Testis (tissue), 3 donors: ENCODE measurements around the gene PDE10A. TPM values are rescaled to one million over a fixed set of nuclear protein-coding genes. Genes with fewer than 3 reads are reported as not detected.

ENCODE experiments used
- DNase-seq: peaks from one replicate; pipeline ENCODE4 v3.0.0-alpha.2; 2019
- H3K27ac ChIP-seq, 2 donors: fragments of 200-600 bp; sonication (generic); one replicate each; pipeline ENCODE4 v1.5.1; 2019
- H3K27me3 ChIP-seq: fragments of 200-600 bp; sonication (generic); one replicate; pipeline ENCODE4 v1.5.1; 2019
- H3K36me3 ChIP-seq: fragments of 200-600 bp; sonication (generic); one replicate; pipeline ENCODE4 v1.5.1; 2017; ENCODE audit warnings: low read depth; ENCODE audit errors: missing control alignments
- H3K4me1 ChIP-seq: fragments of 200-600 bp; sonication (generic); one replicate; pipeline ENCODE4 v1.5.1; 2019
- H3K4me3 ChIP-seq, 2 donors: fragments of 200-600 bp; sonication (generic); one replicate each; pipeline ENCODE4 v1.5.1; 2017 to 2019
- H3K9me3 ChIP-seq: fragments of 200-600 bp; sonication (generic); one replicate; pipeline ENCODE4 v1.5.1; 2017
- POLR2A ChIP-seq: fragments of 450-650 bp; IDR thresholded peaks from one replicate; pipeline ENCODE4 v1.6.1; 2017; ENCODE audit warnings: antibody characterized with exemption, mild to moderate bottlenecking, moderate library complexity
- WGBS, 2 donors: methylation state at CpG; one replicate each; pipeline ENCODE4 v1.1.5; 2018; 5-methylcytosine and 5-hydroxymethylcytosine counted together
- intact Hi-C: fragments of 100-400 bp; cut with DNase I; formaldehyde crosslinking; loops from one replicate; pipeline ENCODE4 v1.15.1; 2023; ENCODE audit warnings: low total_unique reads
- polyA plus RNA-seq: library from polyadenylated mRNA; stranded (reverse); fragments of 350-450 nt; fragmentation: Illumina TruSeq; extraction: RNeasy Lipid Tissue Mini Kit (QIAGEN cat#74804); gene quantifications from one replicate; pipeline ENCODE4 v1.2.3, GENCODE V29; 2014; ENCODE audit warnings: low read depth, low replicate concordance; ENCODE audit not compliant: insufficient read depth
- total RNA-seq, 2 donors: library from RNA; depleted of rRNA; stranded (reverse); fragments of >200 nt; gene quantifications; one replicate each; pipeline ENCODE4 v1.2.3, GENCODE V29; 2016
- TF ChIP-seq, protein P1 (sequence below), 3 experiments: fragments of 450-650 bp in 2 of 3; fragments of 200-600 bp in 1 of 3; sonication (generic) in 1 of 3; IDR thresholded peaks; one replicate each; pipeline ENCODE4 v1.5.1; 2016 to 2019; ENCODE audit warnings: antibody characterized with exemption in 3 of 3, mild to moderate bottlenecking in 2 of 3, moderate library complexity in 1 of 3

The PDE10A gene
- total and polyA plus RNA-seq, 3 donors from 2014 or later = 15.5 to 22.0 (median 18.0) TPM

DNA sequence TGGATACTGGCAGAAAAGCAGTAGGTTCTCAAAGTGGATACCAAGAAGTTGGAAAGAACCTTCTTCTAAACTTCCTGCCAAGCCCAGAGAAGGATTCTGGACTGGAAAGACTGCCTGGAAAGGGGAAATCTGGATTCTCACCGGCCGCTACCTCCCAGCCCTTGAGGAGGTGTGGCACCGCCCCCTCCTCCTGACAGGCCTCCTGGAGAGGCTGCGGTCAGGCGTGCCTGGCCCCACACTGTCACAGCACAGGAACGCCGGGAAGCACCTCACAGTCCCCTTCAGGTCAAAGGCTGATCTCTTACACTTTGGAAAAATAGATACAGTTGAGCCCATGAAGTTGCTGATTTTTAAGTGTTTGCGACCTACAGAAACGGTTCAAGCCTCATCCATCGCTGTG lies 16.3 kb upstream of the PDE10A start:
- WGBS, 2 donors = 79 to 85% methylated on average over 10 of the region's 10 CpGs
- Histone ChIP-seq H3K4me1 (no peaks in the 10 kb centered on the region), H3K36me3 (no peaks in the 10 kb centered on the region), H3K4me3 (no peak overlapping the region), H3K27me3 (no peaks in the 10 kb centered on the region), H3K9me3 (no peaks in the 10 kb centered on the region), H3K27ac (no peak overlapping the region)
- DNase-seq = no peak
- intact Hi-C loops = no loop called here
- TF ChIP-seq POLR2A = no peak
- TF ChIP-seq, protein P1, sequence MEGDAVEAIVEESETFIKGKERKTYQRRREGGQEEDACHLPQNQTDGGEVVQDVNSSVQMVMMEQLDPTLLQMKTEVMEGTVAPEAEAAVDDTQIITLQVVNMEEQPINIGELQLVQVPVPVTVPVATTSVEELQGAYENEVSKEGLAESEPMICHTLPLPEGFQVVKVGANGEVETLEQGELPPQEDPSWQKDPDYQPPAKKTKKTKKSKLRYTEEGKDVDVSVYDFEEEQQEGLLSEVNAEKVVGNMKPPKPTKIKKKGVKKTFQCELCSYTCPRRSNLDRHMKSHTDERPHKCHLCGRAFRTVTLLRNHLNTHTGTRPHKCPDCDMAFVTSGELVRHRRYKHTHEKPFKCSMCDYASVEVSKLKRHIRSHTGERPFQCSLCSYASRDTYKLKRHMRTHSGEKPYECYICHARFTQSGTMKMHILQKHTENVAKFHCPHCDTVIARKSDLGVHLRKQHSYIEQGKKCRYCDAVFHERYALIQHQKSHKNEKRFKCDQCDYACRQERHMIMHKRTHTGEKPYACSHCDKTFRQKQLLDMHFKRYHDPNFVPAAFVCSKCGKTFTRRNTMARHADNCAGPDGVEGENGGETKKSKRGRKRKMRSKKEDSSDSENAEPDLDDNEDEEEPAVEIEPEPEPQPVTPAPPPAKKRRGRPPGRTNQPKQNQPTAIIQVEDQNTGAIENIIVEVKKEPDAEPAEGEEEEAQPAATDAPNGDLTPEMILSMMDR (IDR thresholded peaks at IDR 0.05) = no peak

DNA sequence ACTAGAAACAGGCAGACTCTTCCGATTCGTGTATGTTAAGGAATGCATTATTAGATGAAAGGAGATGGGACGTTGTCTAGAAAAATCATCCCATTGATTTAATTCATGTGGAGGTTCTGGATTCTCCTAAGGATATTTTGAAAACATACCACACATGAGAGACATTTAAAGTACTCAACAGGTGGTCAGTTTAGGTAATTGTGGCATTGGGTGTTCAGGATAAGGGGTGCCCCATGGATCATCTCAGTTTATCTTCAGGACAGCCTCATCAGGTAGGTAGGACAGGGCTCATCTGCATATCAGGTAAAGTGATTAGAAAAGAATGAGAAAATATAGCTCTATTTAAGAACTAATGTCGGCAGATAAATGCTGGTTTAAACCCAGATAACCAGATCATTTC lies 15.9 kb upstream of the PDE10A start:
- Histone ChIP-seq H3K9me3 (no peaks in the 10 kb centered on the region), H3K4me1 (no peaks in the 10 kb centered on the region), H3K27me3 (no peaks in the 10 kb centered on the region), H3K4me3 (no peak overlapping the region), H3K36me3 (no peaks in the 10 kb centered on the region), H3K27ac (no peak overlapping the region)
- TF ChIP-seq, protein P1 (IDR thresholded peaks at IDR 0.05) = no peak
- TF ChIP-seq POLR2A = no peak
- no peak for DNase-seq
- intact Hi-C loops = no loop called here
- 74 to 81% methylated on average over 4 of the region's 4 CpGs for WGBS, 2 donors

DNA sequence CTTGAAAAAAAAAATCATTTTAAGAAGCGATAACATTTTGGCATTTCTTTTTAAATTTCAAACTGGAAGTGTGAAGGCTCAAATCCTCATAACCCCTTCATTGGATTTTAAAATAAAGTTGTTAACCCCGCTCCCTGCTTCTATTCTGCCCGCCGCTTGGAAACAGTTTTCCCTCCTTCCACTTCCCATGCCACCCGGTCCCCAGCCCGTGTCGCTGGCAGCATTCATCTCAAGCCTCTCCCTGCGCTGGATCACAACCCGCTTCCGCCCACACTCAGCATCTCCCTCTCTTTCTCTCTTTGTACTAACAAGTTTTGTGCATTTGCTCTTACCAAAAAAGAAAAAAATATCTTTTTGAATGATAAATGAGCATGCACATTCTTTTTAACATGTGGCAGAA lies 15.4 kb upstream of the PDE10A start:
- Histone ChIP-seq H3K4me1 (no peaks in the 10 kb centered on the region), H3K27ac (no peak overlapping the region), H3K4me3 (no peak overlapping the region), H3K27me3 (no peaks in the 10 kb centered on the region), H3K9me3 (no peaks in the 10 kb centered on the region), H3K36me3 (no peaks in the 10 kb centered on the region)
- 87 to 92% methylated on average over 10 of the region's 10 CpGs for WGBS, 2 donors
- intact Hi-C loops = no loop called here
- TF ChIP-seq POLR2A = no peak
- TF ChIP-seq, protein P1 (IDR thresholded peaks at IDR 0.05) = no peak
- DNase-seq = no peak

DNA sequence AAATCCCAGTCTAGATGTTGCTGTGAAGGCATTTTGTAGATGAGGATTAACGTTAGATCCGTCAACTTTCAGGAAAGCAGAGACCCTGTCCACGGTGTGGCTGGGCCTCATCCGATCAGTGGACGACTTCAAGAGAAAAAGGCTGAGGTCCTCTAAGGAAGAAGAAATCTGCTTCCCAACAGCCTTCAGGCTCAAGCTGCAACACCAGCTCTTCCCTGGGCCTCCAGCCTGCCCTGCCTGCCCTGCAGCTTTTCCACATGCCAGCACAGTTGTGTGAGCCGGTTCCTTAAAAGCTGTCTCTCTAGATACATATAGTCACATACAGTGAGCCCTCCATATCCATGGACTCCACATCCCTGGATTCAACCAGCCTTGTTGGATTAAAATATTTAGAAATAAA lies 14.1 kb upstream of the PDE10A start:
- WGBS, 2 donors = 75 to 86% methylated on average over 6 of the region's 6 CpGs
- H3K4me1 ChIP-seq = no peaks in the 10 kb centered on the region
- no peak for DNase-seq
- no peak for TF ChIP-seq POLR2A
- TF ChIP-seq, protein P1 (IDR thresholded peaks at IDR 0.05) = no peak
- H3K27ac ChIP-seq = no peak overlapping the region
- no peaks in the 10 kb centered on the region for H3K27me3 ChIP-seq
- intact Hi-C loops = no loop called here
- H3K9me3 ChIP-seq = no peaks in the 10 kb centered on the region
- no peaks in the 10 kb centered on the region for H3K36me3 ChIP-seq
- no peak overlapping the region for H3K4me3 ChIP-seq

DNA sequence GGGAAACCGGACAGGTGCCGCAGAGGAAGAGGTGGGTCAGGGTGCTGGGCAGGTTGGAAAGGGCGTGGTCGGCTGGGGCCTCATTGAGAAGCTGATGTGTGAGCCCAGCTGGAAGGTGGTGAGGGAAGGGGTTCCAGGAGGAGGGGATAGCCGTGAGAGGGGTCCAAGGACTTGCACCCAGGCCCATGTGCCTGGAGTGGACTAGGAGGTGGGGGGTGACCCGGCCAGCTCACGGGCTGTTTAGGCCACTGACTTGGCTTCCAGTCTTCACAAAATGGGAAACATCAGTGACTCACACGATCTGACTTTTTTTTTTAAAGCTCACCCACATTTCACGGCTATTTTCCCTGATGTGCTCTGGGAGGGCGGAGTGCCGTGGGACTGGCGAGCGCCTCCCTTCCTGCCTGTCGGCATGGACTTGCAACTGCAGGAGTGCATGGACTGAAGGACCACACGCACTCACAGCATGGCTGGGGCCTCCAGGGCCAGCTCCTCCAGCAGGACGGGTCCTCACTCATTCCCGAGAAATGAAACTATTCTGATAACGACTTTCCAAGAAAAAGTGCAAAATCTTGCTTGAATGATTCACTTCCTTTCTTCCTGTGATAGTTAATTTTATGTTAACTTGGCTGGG lies 13.5 kb upstream of the PDE10A start:
- TF ChIP-seq POLR2A = no peak
- TF ChIP-seq, protein P1 (IDR thresholded peaks at IDR 0.05) = no peak
- Histone ChIP-seq H3K36me3 (no peaks in the 10 kb centered on the region), H3K4me1 (no peaks in the 10 kb centered on the region), H3K4me3 (no peak overlapping the region), H3K27ac (no peak overlapping the region), H3K9me3 (no peaks in the 10 kb centered on the region), H3K27me3 (no peaks in the 10 kb centered on the region)
- 65 to 73% methylated on average over 18 of the region's 18 CpGs for WGBS, 2 donors
- no peak for DNase-seq
- intact Hi-C loops = no loop called here
